ENCODE results near the gene RAI2. TPM values are rescaled to one million over a fixed set of nuclear protein-coding genes. Genes with fewer than 3 reads are reported as not detected.
A peak's percentile ranks its signal among the peaks of the same experiment; 100 is the strongest.

RAI2 gene
- total RNA-seq, 4 donors from 2014 or later = 6.0 to 80.1 (median 27.5) TPM

GRCh38 chrX:17822351-17822750 lies 38.7 kb downstream of the RAI2 start:
- Histone ChIP-seq H3K4me3 (no peak overlapping the region), H3K27ac (peak overlapping the region in 1 of 2 donors; percentile 9), H3K27me3 (no peaks in the 10 kb centered on the region), H3K36me3 (no peaks in the 10 kb centered on the region), H3K9me3 (no peaks in the 10 kb centered on the region), H3K4me1 (peaks cover 0 to 13% of the 10 kb centered on the region in 2 donors)
- intact Hi-C loops (cut with DNase I; ENCODE audit: low total_unique reads) = no loop called here
- DNase-seq = no peak
- TF ChIP-seq CTCF (IDR thresholded peaks at IDR 0.05) (no peak), POLR2A (IDR thresholded peaks at IDR 0.05) (no peak)

- Histone ChIP-seq H3K36me3 (no peaks in the 10 kb centered on the region), H3K4me1 (no peaks in the 10 kb centered on the region), H3K9me3 (no peaks in the 10 kb centered on the region), H3K27ac (no peak overlapping the region), H3K4me3 (no peak overlapping the region), H3K27me3 (no peaks in the 10 kb centered on the region)
- DNase-seq = no peak
- no peak for TF ChIP-seq CTCF (IDR thresholded peaks at IDR 0.05)
- no peak for TF ChIP-seq POLR2A (IDR thresholded peaks at IDR 0.05)
- intact Hi-C loops (cut with DNase I; ENCODE audit: low total_unique reads) = no loop called here
Measured at GRCh38 chrX:17820100-17820499, 41.0 kb downstream of the RAI2 start.

GRCh38 chrX:17818726-17819125 lies 42.4 kb downstream of the RAI2 start:
- peak overlapping the region in 1 of 2 donors; percentile 47 for H3K27ac ChIP-seq
- no peaks in the 10 kb centered on the region for H3K27me3 ChIP-seq
- H3K9me3 ChIP-seq = no peaks in the 10 kb centered on the region
- TF ChIP-seq POLR2A (IDR thresholded peaks at IDR 0.05) (no peak), CTCF (IDR thresholded peaks at IDR 0.05) (no peak)
- no peak for DNase-seq
- H3K4me3 ChIP-seq = no peak overlapping the region
- H3K36me3 ChIP-seq = no peaks in the 10 kb centered on the region
- intact Hi-C loops (cut with DNase I; ENCODE audit: low total_unique reads) = no loop called here
- H3K4me1 ChIP-seq = peaks cover 0 to 6% of the 10 kb centered on the region in 2 donors

GRCh38 chrX:17817251-17817650 lies 43.8 kb downstream of the RAI2 start:
- Histone ChIP-seq H3K9me3 (no peaks in the 10 kb centered on the region), H3K36me3 (no peaks in the 10 kb centered on the region), H3K4me3 (no peak overlapping the region), H3K27me3 (no peaks in the 10 kb centered on the region), H3K4me1 (peaks cover 0 to 6% of the 10 kb centered on the region in 2 donors), H3K27ac (peak overlapping the region; percentile 41 to 66)
- intact Hi-C loops (cut with DNase I; ENCODE audit: low total_unique reads) = no loop called here
- TF ChIP-seq CTCF (IDR thresholded peaks at IDR 0.05) (no peak), POLR2A (IDR thresholded peaks at IDR 0.05) (no peak)
- DNase-seq = no peak

- DNase-seq = no peak
- no peaks in the 10 kb centered on the region for H3K9me3 ChIP-seq
- no peaks in the 10 kb centered on the region for H3K36me3 ChIP-seq
- TF ChIP-seq POLR2A (IDR thresholded peaks at IDR 0.05) = no peak
- no peak for TF ChIP-seq CTCF (IDR thresholded peaks at IDR 0.05)
- H3K27me3 ChIP-seq = no peaks in the 10 kb centered on the region
- H3K4me1 ChIP-seq = peaks cover 0 to 6% of the 10 kb centered on the region in 2 donors
- H3K27ac ChIP-seq = peak overlapping the region; percentile 56 to 66
- H3K4me3 ChIP-seq = no peak overlapping the region
- intact Hi-C loops (cut with DNase I; ENCODE audit: low total_unique reads) = no loop called here
Measured at GRCh38 chrX:17814557-17814956, 46.5 kb downstream of the RAI2 start.

Data from uterus (tissue), 4 donors.